Loucy (cell line): ENCODE measurements around the gene ZNF236.

ENCODE experiments used
- H2AFZ ChIP-seq: fragments of 200-600 bp; sonication (generic); 2 replicates; pipeline ENCODE4 v1.6.0; 2016; ENCODE audit warnings: antibody characterized with exemption, mild to moderate bottlenecking, low read length, moderate library complexity
- H3F3A ChIP-seq: fragments of 200-600 bp; 2 replicates; pipeline ENCODE4 v1.6.0; 2016; ENCODE audit warnings: antibody characterized with exemption, low read depth, mild to moderate bottlenecking
- H3K27me3 ChIP-seq: fragments of 200-600 bp; sonication (generic); 2 replicates; pipeline ENCODE4 v1.6.1; 2014; ENCODE audit warnings: low read length, mild to moderate bottlenecking; ENCODE audit not compliant: insufficient read depth, poor library complexity, severe bottlenecking
- H3K36me3 ChIP-seq: fragments of 200-600 bp; sonication (generic); 2 replicates; pipeline ENCODE4 v1.6.1; 2016; ENCODE audit warnings: low read length; ENCODE audit not compliant: insufficient read depth
- H3K4me1 ChIP-seq: fragments of 200-600 bp; sonication (generic); 2 replicates; pipeline ENCODE4 v1.5.1; 2014; ENCODE audit warnings: low read length, mild to moderate bottlenecking; ENCODE audit not compliant: insufficient read depth, poor library complexity, severe bottlenecking
- H3K4me2 ChIP-seq: fragments of 200-600 bp; sonication (generic); 2 replicates; pipeline ENCODE4 v1.6.0; 2014; ENCODE audit warnings: antibody characterized with exemption, low read length, low read depth, mild to moderate bottlenecking; ENCODE audit not compliant: poor library complexity, severe bottlenecking
- H3K4me3 ChIP-seq: fragments of 200-600 bp; sonication (generic); 2 replicates; pipeline ENCODE4 v1.5.1; 2014; ENCODE audit warnings: low read length, mild to moderate bottlenecking, mixed read lengths; ENCODE audit not compliant: poor library complexity, severe bottlenecking
- H3K79me2 ChIP-seq: fragments of 200-600 bp; sonication (generic); 2 replicates; pipeline ENCODE4 v1.6.1; 2014; ENCODE audit warnings: low read length; ENCODE audit not compliant: insufficient read depth
- H3K9ac ChIP-seq: fragments of 200-600 bp; sonication (generic); 2 replicates; pipeline ENCODE4 v1.6.0; 2014; ENCODE audit warnings: mild to moderate bottlenecking, low read depth, low read length, moderate library complexity; ENCODE audit not compliant: poor library complexity, severe bottlenecking
- H3K9me2 ChIP-seq: fragments of 200-600 bp; sonication (generic); replicated peaks from 2 replicates; pipeline ENCODE4 v1.6.1; 2016; ENCODE audit warnings: low read depth, low read length, mixed read lengths
- H3K9me3 ChIP-seq: fragments of 200-600 bp; sonication (generic); 2 replicates; pipeline ENCODE4 v1.6.1; 2014; ENCODE audit warnings: mild to moderate bottlenecking, antibody characterized with exemption, low read length, low read depth; ENCODE audit not compliant: insufficient read depth
- H4K20me1 ChIP-seq: fragments of 200-600 bp; sonication (generic); 2 replicates; pipeline ENCODE4 v1.6.0; 2014; ENCODE audit warnings: antibody characterized with exemption, low read length, mild to moderate bottlenecking; ENCODE audit not compliant: insufficient read depth, poor library complexity, severe bottlenecking
- CTCF ChIP-seq: fragments of 200-600 bp; sonication (generic); conservative IDR thresholded peaks from 2 replicates; pipeline ENCODE4 v1.5.1; 2014; ENCODE audit warnings: mild to moderate bottlenecking, antibody characterized with exemption, low read length
- EZH2phosphoT487 ChIP-seq: fragments of 200-600 bp; IDR thresholded peaks from 2 replicates; pipeline ENCODE4 v1.6.1; 2018; ENCODE audit warnings: antibody characterized with exemption, mild to moderate bottlenecking, moderate library complexity, borderline replicate concordance

Gene ZNF236

DNA sequence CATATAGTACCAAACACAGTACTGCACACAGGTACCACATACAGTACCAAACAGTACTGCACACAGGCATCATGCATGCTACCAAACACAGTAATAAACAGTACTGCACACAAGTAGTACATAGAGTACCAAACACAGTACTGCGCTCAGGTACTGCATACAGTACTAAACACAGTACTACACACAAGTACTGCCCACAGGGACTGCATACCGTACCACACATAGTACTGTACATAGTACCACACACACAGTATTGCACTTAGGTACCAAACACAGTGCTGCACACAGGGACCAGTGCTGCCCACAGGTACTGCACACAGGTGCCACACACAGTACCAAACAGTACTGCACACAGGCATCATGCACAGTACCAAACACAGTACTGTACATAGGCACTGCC, 74.9 kb downstream of the ZNF236 start:
- Histone ChIP-seq H3K9ac (no peak overlapping the region), H4K20me1 (no peaks in the 10 kb centered on the region), H3K36me3 (peaks cover 50% of the 10 kb centered on the region), H3F3A (no peaks in the 10 kb centered on the region), H3K9me2 (no peaks in the 10 kb centered on the region), H3K4me3 (no peak overlapping the region), H3K9me3 (no peaks in the 10 kb centered on the region; the same call in 1 of the 2 replicates), H3K4me2 (no peak overlapping the region), H3K79me2 (no peaks in the 10 kb centered on the region), H2AFZ (no peak overlapping the region), H3K27me3 (no peaks in the 10 kb centered on the region), H3K4me1 (no peaks in the 10 kb centered on the region)
- TF ChIP-seq EZH2phosphoT487: no peak
- no peak for TF ChIP-seq CTCF

- no peak for TF ChIP-seq CTCF
- no peak for TF ChIP-seq EZH2phosphoT487
- H3K36me3 ChIP-seq: peaks cover 19% of the 10 kb centered on the region; the same call in 1 of the 2 replicates
Measured at GRCh38 chr18:76903386-76903785, 81.0 kb downstream of the ZNF236 start.

GRCh38 chr18:76905821-76906220, 83.5 kb downstream of the ZNF236 start:
- Histone ChIP-seq H3K4me3 (no peak overlapping the region), H4K20me1 (no peaks in the 10 kb centered on the region), H3F3A (no peaks in the 10 kb centered on the region), H3K9me2 (no peaks in the 10 kb centered on the region), H3K9me3 (no peaks in the 10 kb centered on the region), H2AFZ (no peak overlapping the region), H3K36me3 (peaks cover 25% of the 10 kb centered on the region; the same call in 1 of the 2 replicates), H3K9ac (no peak overlapping the region), H3K79me2 (no peaks in the 10 kb centered on the region), H3K27me3 (no peaks in the 10 kb centered on the region), H3K4me2 (no peak overlapping the region), H3K4me1 (no peaks in the 10 kb centered on the region)
- TF ChIP-seq EZH2phosphoT487 (no peak), CTCF (no peak)

More at GRCh38 chr18:76903386-76903785, 81.0 kb downstream of the ZNF236 start:
- H3K4me3 ChIP-seq: no peak overlapping the region
- H4K20me1 ChIP-seq: no peaks in the 10 kb centered on the region
- no peaks in the 10 kb centered on the region for H3F3A ChIP-seq
- no peaks in the 10 kb centered on the region for H3K27me3 ChIP-seq
- no peak overlapping the region for H3K4me2 ChIP-seq
- H3K9me2 ChIP-seq: no peaks in the 10 kb centered on the region
- no peak overlapping the region for H2AFZ ChIP-seq
- no peaks in the 10 kb centered on the region for H3K9me3 ChIP-seq
- H3K79me2 ChIP-seq: no peaks in the 10 kb centered on the region
- no peaks in the 10 kb centered on the region for H3K4me1 ChIP-seq
- H3K9ac ChIP-seq: no peak overlapping the region
